Putamen (tissue), 1 donor: ENCODE measurements around the gene BRAT1.
"Not testable (repeated sequence)": the region's sequence is repeated elsewhere in the genome, so short reads cannot be mapped to it uniquely, and the experiment has no call there.

Source experiments
- DNase-seq: peaks from one replicate; pipeline ENCODE4 v3.0.0-alpha.2; 2016; ENCODE audit warnings: low spot score

BRAT1 gene

GRCh38 chr7:2583798-2584580, 28.7 kb upstream of the BRAT1 start:
- DNase-seq: no peak

- DNase-seq: no peak
Measured at GRCh38 chr7:2582006-2582735, 26.8 kb upstream of the BRAT1 start.

- no peak for DNase-seq
Measured at GRCh38 chr7:2580636-2581035, 25.3 kb upstream of the BRAT1 start.

- no peak for DNase-seq
Measured at GRCh38 chr7:2577914-2578680, 22.8 kb upstream of the BRAT1 start.

GRCh38 chr7:2576742-2577491, 21.6 kb upstream of the BRAT1 start:
- no peak for DNase-seq

- no peak for DNase-seq
Measured at GRCh38 chr7:2575733-2576340, 20.5 kb upstream of the BRAT1 start.

- DNase-seq: no peak
Measured at GRCh38 chr7:2575046-2575732, 19.9 kb upstream of the BRAT1 start.

GRCh38 chr7:2573761-2574160, 18.4 kb upstream of the BRAT1 start:
- DNase-seq: no peak

- DNase-seq: peak; percentile 75
Measured at GRCh38 chr7:2572101-2572842, 16.9 kb upstream of the BRAT1 start.

- no peak for DNase-seq
Measured at GRCh38 chr7:2571409-2571808, 16.1 kb upstream of the BRAT1 start.

GRCh38 chr7:2570021-2570420, 14.7 kb upstream of the BRAT1 start:
- no peak for DNase-seq

GRCh38 chr7:2569421-2569820, 14.1 kb upstream of the BRAT1 start:
- no peak for DNase-seq

GRCh38 chr7:2568521-2569223, 13.3 kb upstream of the BRAT1 start:
- DNase-seq: no peak

GRCh38 chr7:2567679-2568278, 12.5 kb upstream of the BRAT1 start:
- peak; percentile 66 for DNase-seq

GRCh38 chr7:2566890-2567678, 11.8 kb upstream of the BRAT1 start:
- no peak for DNase-seq

- DNase-seq: no peak
Measured at GRCh38 chr7:2566348-2566889, 11.1 kb upstream of the BRAT1 start.

- DNase-seq: no peak
Measured at GRCh38 chr7:2564970-2565540, 9.7 kb upstream of the BRAT1 start.

GRCh38 chr7:2563955-2564354, 8.6 kb upstream of the BRAT1 start:
- not testable (repeated sequence) for DNase-seq
